HFF-Myc (cell line): ENCODE measurements around the gene SORBS2.

Source experiments
- DNase-seq: peaks from one replicate; pipeline ENCODE4 v3.0.0-alpha.2; 2011; ENCODE audit warnings: low read depth; ENCODE audit errors: extremely low read depth
- H3K4me3 ChIP-seq: replicated peaks from 2 replicates; pipeline ENCODE4 v1.5.1; 2011; ENCODE audit warnings: low read depth, mild to moderate bottlenecking, control low read depth, low read length
- CTCF ChIP-seq: IDR thresholded peaks from 2 replicates; pipeline ENCODE4 v1.5.1; 2012; ENCODE audit warnings: mild to moderate bottlenecking, low read depth, low read length, control low read depth; ENCODE audit errors: missing control alignments

The SORBS2 gene

GRCh38 chr4:185738038-185738552 lies 73.9 kb downstream of the SORBS2 start:
- no peak for DNase-seq
- no peak for TF ChIP-seq CTCF
- H3K4me3 ChIP-seq = no peak overlapping the region

GRCh38 chr4:185737489-185738037 lies 74.4 kb downstream of the SORBS2 start:
- no peak overlapping the region for H3K4me3 ChIP-seq
- no peak for TF ChIP-seq CTCF
- no peak for DNase-seq

- no peak for TF ChIP-seq CTCF
- no peak overlapping the region for H3K4me3 ChIP-seq
- no peak for DNase-seq
Observed at GRCh38 chr4:185736882-185737281, 75.1 kb downstream of the SORBS2 start.

- no peak for TF ChIP-seq CTCF
- DNase-seq = no peak
- H3K4me3 ChIP-seq = no peak overlapping the region
Observed at GRCh38 chr4:185735866-185736400, 76.1 kb downstream of the SORBS2 start.

GRCh38 chr4:185734930-185735329 lies 77.1 kb downstream of the SORBS2 start:
- DNase-seq = no peak
- no peak for TF ChIP-seq CTCF
- H3K4me3 ChIP-seq = no peak overlapping the region

GRCh38 chr4:185734214-185734613 lies 77.8 kb downstream of the SORBS2 start:
- DNase-seq = no peak
- TF ChIP-seq CTCF = no peak
- H3K4me3 ChIP-seq = no peak overlapping the region
